Upper lobe of left lung (tissue), 6 donors: ENCODE results near the gene GSG1L. TPM values are rescaled to one million over a fixed set of nuclear protein-coding genes. Genes with fewer than 3 reads are reported as not detected.

Experiments
- ATAC-seq, 2 donors: fragments of 200-7000 bp; cut with Tn5 transposase; one replicate each; pipeline ENCODE4 v1.9.1; 2022; ENCODE audit warnings: mild to moderate bottlenecking in 2 of 2, moderate library complexity in 2 of 2; ENCODE audit not compliant: low FRiP score in 2 of 2
- DNase-seq, 2 donors: peaks; one replicate each; pipeline ENCODE4 v3.0.0-alpha.2; 2019 to 2020
- H3K27ac ChIP-seq, 4 donors: fragments of 200-600 bp; sonication (generic); one replicate each; pipeline ENCODE4 v1.5.1; 2016 to 2019
- H3K27me3 ChIP-seq, 4 donors: fragments of 200-600 bp; sonication (generic); one replicate each; pipeline ENCODE4 v1.5.1; 2017 to 2019
- H3K36me3 ChIP-seq, 4 donors: fragments of 200-600 bp; sonication (generic); one replicate each; pipeline ENCODE4 v1.5.1; 2016 to 2019
- H3K4me1 ChIP-seq, 4 donors: fragments of 200-600 bp; sonication (generic); one replicate each; pipeline ENCODE4 v1.5.1; 2018 to 2019
- H3K4me3 ChIP-seq, 4 donors: fragments of 200-600 bp; sonication (generic); one replicate each; pipeline ENCODE4 v1.5.1; 2017 to 2019; ENCODE audit warnings: mild to moderate bottlenecking in 2 of 4, moderate library complexity in 1 of 4
- H3K9me3 ChIP-seq, 4 donors: fragments of 200-600 bp; sonication (generic); one replicate each; pipeline ENCODE4 v1.5.1; 2018 to 2019
- EP300 ChIP-seq, 4 donors: sonication (generic); formaldehyde crosslinking; IDR thresholded peaks; one replicate each; pipeline ENCODE4 v1.5.1; 2017; ENCODE audit warnings: antibody characterized with exemption in 4 of 4, control low read depth in 2 of 4
- POLR2A ChIP-seq, 4 donors: fragments of 450-650 bp; IDR thresholded peaks; one replicate each; pipeline ENCODE4 v1.5.1; 2016 to 2017; ENCODE audit warnings: antibody characterized with exemption in 4 of 4, mild to moderate bottlenecking in 2 of 4
- POLR2AphosphoS5 ChIP-seq, 2 donors: sonication (generic); formaldehyde crosslinking; IDR thresholded peaks; one replicate each; pipeline ENCODE4 v1.5.1; 2017; ENCODE audit warnings: antibody characterized with exemption in 2 of 2
- WGBS, 2 donors: methylation state at CpG; one replicate each; pipeline ENCODE4 v1.1.5; 2017 to 2018; 5-methylcytosine and 5-hydroxymethylcytosine counted together
- total RNA-seq, 6 donors: library from RNA; depleted of rRNA in 4 of 6; stranded (reverse); fragments of >200 nt in 4 of 6; gene quantifications; one replicate each; pipeline versions ENCODE4 v1.1.0 to v1.2.1, GENCODE V29; 2016 to 2021
- TF ChIP-seq, protein P1 (sequence below), 6 experiments: fragments of 450-650 bp in 4 of 6; fragments of 200-600 bp in 2 of 6; sonication (generic) in 2 of 6; IDR thresholded peaks; one replicate each; pipeline ENCODE4 v1.5.1; 2016 to 2019; ENCODE audit warnings: antibody characterized with exemption in 6 of 6
- donor health status: DM: no; HTN: no; CAD: no; lungs with moderate emphysema.
- donor health status: DM: no; HTN: yes; CAD: no; lungs with severe emphysema.

GSG1L gene
- total RNA-seq, 6 donors from 2014 or later = 2.2 TPM; not detected in 5

DNA sequence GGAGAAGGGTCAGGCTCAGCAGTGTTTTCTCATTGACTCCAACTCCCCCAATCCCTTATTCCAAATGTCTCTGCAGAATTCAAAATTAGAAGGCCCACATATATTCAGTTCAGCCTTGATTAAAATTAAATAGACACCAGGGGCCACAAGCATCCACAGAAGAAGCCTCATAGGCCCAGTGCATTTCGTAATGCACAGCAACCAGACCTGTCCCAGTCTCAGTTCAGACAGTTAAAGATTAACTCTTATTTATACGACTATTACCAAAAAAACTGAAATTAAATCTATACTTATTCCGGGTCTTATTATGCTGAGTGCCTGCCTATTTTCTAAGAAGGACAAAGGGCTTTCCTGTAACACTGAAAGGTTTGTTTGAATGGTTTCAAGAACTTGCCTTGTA, 41.8 kb upstream of the GSG1L start:
- Histone ChIP-seq H3K9me3 (no peaks in the 10 kb centered on the region), H3K27ac (no peak overlapping the region), H3K27me3 (no peaks in the 10 kb centered on the region), H3K36me3 (peaks cover 52 to 100% (median 91%) of the 10 kb centered on the region in 4 donors), H3K4me3 (no peak overlapping the region), H3K4me1 (no peaks in the 10 kb centered on the region)
- TF ChIP-seq POLR2AphosphoS5 (IDR thresholded peaks at IDR 0.05) (no peak), POLR2A (IDR thresholded peaks at IDR 0.05) (no peak), EP300 (IDR thresholded peaks at IDR 0.05) (no peak)
- TF ChIP-seq, protein P1, sequence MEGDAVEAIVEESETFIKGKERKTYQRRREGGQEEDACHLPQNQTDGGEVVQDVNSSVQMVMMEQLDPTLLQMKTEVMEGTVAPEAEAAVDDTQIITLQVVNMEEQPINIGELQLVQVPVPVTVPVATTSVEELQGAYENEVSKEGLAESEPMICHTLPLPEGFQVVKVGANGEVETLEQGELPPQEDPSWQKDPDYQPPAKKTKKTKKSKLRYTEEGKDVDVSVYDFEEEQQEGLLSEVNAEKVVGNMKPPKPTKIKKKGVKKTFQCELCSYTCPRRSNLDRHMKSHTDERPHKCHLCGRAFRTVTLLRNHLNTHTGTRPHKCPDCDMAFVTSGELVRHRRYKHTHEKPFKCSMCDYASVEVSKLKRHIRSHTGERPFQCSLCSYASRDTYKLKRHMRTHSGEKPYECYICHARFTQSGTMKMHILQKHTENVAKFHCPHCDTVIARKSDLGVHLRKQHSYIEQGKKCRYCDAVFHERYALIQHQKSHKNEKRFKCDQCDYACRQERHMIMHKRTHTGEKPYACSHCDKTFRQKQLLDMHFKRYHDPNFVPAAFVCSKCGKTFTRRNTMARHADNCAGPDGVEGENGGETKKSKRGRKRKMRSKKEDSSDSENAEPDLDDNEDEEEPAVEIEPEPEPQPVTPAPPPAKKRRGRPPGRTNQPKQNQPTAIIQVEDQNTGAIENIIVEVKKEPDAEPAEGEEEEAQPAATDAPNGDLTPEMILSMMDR (IDR thresholded peaks at IDR 0.05) = no peak
- 76 to 84% methylated on average over 3 of the region's 3 CpGs for WGBS, 2 donors
- DNase-seq = no peak
- no peak for ATAC-seq

DNA sequence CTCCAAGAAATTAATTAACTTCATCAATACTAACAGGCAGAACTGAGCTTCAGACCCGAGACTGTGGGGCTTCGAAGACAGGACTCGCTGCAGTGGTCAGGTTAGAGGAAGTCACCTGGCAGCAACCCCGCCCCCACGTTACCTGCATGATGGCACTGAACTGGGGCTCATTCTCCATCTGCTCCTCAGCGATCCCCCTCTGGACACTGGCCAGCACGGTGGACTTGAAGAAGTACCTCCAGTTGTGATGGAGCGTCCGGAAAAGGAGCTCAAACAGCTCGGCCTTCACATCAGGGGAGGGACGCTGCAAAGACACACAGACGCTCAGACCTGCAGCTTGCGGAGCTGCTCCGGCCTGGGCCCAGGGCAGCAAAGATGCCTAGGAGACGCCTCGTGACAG, 40.9 kb upstream of the GSG1L start:
- no peak for TF ChIP-seq POLR2AphosphoS5 (IDR thresholded peaks at IDR 0.05)
- no peak for TF ChIP-seq POLR2A (IDR thresholded peaks at IDR 0.05)
- no peak for TF ChIP-seq EP300 (IDR thresholded peaks at IDR 0.05)
- TF ChIP-seq, protein P1 (IDR thresholded peaks at IDR 0.05) = no peak
- Histone ChIP-seq H3K27me3 (no peaks in the 10 kb centered on the region), H3K27ac (no peak overlapping the region), H3K36me3 (peaks cover 55 to 100% (median 93%) of the 10 kb centered on the region in 4 donors), H3K4me1 (no peaks in the 10 kb centered on the region), H3K4me3 (no peak overlapping the region), H3K9me3 (no peaks in the 10 kb centered on the region)
- ATAC-seq (no peak), DNase-seq (no peak)
- 93% methylated on average over 16 of the region's 16 CpGs; no CpG with 5 or more reads in 1 of the 2 donors for WGBS, 2 donors

DNA sequence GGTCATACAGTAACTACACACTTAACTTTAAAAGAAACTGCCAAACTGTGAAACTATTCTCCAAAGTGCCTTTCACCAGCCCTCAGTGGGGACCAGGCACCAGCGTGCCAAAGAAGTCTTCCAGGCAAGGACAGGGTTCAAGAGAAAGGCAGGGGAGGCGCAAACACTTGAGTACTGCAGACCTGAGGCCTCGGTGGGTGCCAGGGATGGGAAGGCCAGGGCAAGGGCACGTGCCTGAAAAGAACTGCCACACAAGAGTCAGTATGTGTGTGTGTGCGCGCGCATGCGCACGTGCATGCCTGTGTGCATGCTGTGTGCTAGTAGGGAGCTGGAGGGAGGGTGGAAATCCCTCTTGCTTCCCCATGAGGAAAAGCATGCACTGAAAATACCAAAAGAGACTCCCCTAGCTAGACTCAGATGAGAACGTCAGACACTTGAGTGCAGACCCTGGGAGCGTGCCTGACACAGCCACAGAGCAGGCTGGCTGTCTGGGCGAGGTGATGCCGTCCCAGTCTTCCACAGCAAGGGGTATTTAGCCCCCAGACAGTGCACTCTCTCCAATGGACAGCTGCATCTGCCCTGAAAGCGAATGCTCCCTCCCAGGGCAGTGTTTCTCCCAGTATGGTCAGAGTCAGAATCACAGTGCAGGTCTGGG, 40.1 kb upstream of the GSG1L start:
- Histone ChIP-seq H3K36me3 (peaks cover 60 to 100% (median 96%) of the 10 kb centered on the region in 4 donors), H3K27me3 (no peaks in the 10 kb centered on the region), H3K9me3 (no peaks in the 10 kb centered on the region), H3K4me1 (no peaks in the 10 kb centered on the region), H3K4me3 (no peak overlapping the region), H3K27ac (no peak overlapping the region)
- 94 to 95% methylated on average over 13 to 14 of the region's 14 CpGs for WGBS, 2 donors
- no peak for TF ChIP-seq POLR2AphosphoS5 (IDR thresholded peaks at IDR 0.05)
- TF ChIP-seq, protein P1 (IDR thresholded peaks at IDR 0.05) = no peak
- no peak for TF ChIP-seq EP300 (IDR thresholded peaks at IDR 0.05)
- no peak for TF ChIP-seq POLR2A (IDR thresholded peaks at IDR 0.05)
- ATAC-seq (no peak), DNase-seq (peak in 1 of 2 donors; percentile 17)

DNA sequence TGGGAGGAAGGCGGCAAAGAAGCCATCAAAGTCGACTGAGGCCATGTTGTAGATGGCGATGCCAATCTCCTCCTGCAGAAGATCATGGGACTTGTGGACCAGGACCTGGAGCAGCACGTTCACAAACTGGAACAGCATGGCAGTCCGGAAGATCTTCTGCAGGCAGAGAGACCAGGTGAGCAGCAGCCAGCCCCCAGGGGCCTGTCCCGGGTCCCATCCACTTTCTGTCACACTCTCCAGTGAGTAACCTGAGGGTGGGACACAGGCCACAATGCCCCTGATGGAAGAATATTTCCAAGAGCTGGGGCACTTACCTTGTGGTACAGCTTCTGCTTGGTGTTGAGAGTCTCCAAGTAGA, 38.0 kb upstream of the GSG1L start:
- H3K4me1 ChIP-seq = no peaks in the 10 kb centered on the region
- peaks cover 54 to 99% (median 94%) of the 10 kb centered on the region in 4 donors for H3K36me3 ChIP-seq
- DNase-seq = no peak
- no peak for TF ChIP-seq POLR2AphosphoS5 (IDR thresholded peaks at IDR 0.05)
- TF ChIP-seq, protein P1 (IDR thresholded peaks at IDR 0.05) = no peak
- no peak for TF ChIP-seq POLR2A (IDR thresholded peaks at IDR 0.05)
- TF ChIP-seq EP300 (IDR thresholded peaks at IDR 0.05) = no peak
- WGBS, 2 donors = 85 to 94% methylated on average over 6 of the region's 6 CpGs
- H3K27me3 ChIP-seq = no peaks in the 10 kb centered on the region
- no peak overlapping the region for H3K27ac ChIP-seq
- ATAC-seq = no peak
- H3K9me3 ChIP-seq = no peaks in the 10 kb centered on the region
- H3K4me3 ChIP-seq = no peak overlapping the region
